Hypothalamus (tissue), 51 donors: ENCODE data around the gene CELF1.

Source experiments
- DNase-seq, 51 donors: peaks; one replicate each; lab custom pipeline; 2025; lab: John Stamatoyannopoulos, UW

The CELF1 gene

GRCh38 chr11:47434011-47434786, 118.7 kb downstream of the CELF1 start:
- DNase-seq = peak in 18 of 51 donors; percentile 4 to 51 (median 21)

GRCh38 chr11:47433157-47433556, 119.8 kb downstream of the CELF1 start:
- DNase-seq = no peak

- no peak for DNase-seq
Observed at GRCh38 chr11:47431356-47432083, 121.4 kb downstream of the CELF1 start.

GRCh38 chr11:47430524-47430923, 122.4 kb downstream of the CELF1 start:
- DNase-seq = no peak

GRCh38 chr11:47426062-47426956, 126.6 kb downstream of the CELF1 start, which contains the start of gene PSMC3:
TSS of gene PSMC3 (minus strand) at chr11:47426439. CDS start at chr11:47426279, 160 bp downstream.
- DNase-seq = peak; percentile 78 to 98 (median 95)

- no peak for DNase-seq
Observed at GRCh38 chr11:47425611-47426010, 127.3 kb downstream of the CELF1 start.

GRCh38 chr11:47418454-47419259, 134.3 kb downstream of the CELF1 start:
- no peak for DNase-seq

GRCh38 chr11:47417712-47418111, 135.2 kb downstream of the CELF1 start:
- no peak for DNase-seq

- DNase-seq = peak in 11 of 51 donors; percentile 14 to 70 (median 32)
Observed at GRCh38 chr11:47415949-47416472, 136.9 kb downstream of the CELF1 start.
